GM19025 (cell line): ENCODE measurements around the gene MGRN1.

Experiments used
- ATAC-seq: cut with Tn5 transposase; IDR thresholded peaks from one replicate; pipeline ENCODE4 v1.9.1; 2021; ENCODE audit warnings: mild to moderate bottlenecking, low read depth, moderate library complexity; ENCODE audit not compliant: unreplicated experiment

Gene MGRN1

DNA sequence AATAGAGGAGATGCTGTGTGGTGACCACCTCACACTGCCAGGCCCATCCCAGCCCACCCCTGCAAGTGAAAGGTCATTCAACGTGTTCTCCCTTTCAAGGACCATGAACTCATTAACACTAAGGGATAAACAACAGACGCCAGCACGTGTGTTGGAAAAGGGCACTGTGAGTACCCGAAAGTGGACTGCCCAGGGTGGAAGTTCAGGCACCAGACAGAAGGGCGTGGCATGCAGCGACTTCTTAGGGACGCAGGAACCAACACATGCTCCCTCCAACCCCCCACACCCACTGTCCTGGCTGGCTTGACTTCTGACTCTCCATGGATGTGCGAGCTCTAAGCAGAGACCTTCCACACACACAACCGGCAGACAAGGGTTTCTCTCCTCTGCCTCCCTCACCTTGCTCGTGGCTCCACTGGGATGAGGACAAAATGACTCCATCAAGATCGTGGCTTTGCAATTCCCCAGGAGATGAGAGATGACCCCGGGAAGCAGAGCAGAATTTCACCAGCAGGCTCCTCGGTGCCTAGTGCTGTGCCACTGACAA lies 20.9 kb upstream of the MGRN1 start:
- ATAC-seq = no peak

- ATAC-seq = no peak
Measured at GRCh38 chr16:4604401-4604800, 20.2 kb upstream of the MGRN1 start.

GRCh38 chr16:4606354-4606753 lies 18.3 kb upstream of the MGRN1 start:
- no peak for ATAC-seq

- ATAC-seq = no peak
Measured at GRCh38 chr16:4607841-4608703, 16.6 kb upstream of the MGRN1 start.

DNA sequence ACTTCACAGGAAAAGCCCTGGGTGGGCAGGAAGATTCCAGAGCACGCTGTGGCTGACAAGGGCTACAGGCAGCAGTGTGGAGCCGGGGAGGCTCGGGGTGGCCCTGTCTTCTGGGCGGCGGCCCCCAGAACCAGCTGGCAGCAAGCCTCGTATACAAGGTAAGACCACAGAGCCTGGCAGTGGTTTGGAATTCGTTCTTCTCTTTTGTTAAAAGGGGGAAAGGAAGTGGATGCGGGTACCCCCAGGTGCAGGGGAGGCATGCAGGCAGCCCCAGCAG lies 16.0 kb upstream of the MGRN1 start:
- ATAC-seq = no peak

DNA sequence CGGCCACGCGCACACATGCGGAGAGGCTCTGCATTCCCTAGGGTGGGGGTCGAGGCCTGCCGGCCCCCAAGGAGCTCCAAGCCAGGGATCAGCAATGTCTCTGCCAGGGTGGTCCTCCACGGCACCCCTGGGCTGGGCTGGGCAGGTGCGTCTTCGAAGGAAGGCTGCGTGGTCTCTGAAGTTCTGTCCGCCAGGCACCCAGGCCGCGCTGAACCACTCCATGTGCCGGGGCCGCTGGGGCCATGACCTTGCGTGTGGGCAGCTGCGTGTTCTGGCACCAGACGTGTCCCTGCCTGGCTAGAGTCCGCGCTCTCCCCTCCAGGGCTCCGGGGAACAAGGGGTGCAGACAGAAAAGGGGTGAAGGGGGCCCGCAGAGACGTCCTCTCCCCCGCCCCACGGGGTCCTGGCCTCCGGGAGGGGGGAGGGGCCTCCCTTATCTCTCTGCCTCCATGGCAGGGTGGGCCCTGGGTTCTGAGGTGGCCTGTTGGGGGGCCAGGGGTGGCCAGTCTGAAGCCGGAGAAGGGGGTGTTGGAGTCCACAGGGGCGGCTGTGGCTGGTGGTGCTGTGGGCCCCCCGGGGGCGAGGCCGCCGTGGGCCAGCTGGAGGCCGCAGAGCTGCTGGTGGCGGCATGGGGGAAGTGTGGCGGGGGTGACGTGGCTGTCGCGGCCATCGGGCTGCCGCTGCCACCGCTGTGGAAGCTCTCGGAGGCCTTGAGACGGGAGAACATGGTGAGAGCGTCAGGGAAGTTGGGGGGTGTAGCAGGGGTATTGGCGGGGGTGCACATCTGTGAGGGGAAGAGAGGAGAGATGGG lies 15.2 kb upstream of the MGRN1 start:
- no peak for ATAC-seq

GRCh38 chr16:4610011-4611005 lies 14.3 kb upstream of the MGRN1 start:
- no peak for ATAC-seq

- ATAC-seq = no peak
Measured at GRCh38 chr16:4611337-4612021, 13.1 kb upstream of the MGRN1 start.

DNA sequence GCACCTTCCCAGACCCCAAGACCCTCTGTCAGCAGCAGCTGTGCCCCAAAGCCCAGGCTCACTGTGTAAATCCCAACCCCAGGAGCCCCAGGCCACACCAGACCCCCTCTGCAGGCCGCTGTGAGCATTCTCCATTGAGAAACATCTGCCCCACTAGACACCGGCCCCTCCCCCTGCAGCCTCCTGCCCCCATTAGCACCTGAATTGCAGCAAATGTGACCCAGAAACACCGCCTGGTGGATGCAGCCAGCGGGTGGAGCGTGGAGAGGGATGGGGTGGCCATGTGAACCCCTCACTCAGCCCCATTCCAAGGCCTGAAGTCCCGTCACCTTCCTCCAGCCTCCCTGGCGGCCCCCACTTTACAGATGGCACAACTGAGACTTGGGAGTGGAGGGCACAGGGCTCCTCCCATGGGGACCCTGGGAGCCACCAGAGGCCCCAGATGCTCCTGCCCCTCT lies 12.1 kb upstream of the MGRN1 start:
- no peak for ATAC-seq

DNA sequence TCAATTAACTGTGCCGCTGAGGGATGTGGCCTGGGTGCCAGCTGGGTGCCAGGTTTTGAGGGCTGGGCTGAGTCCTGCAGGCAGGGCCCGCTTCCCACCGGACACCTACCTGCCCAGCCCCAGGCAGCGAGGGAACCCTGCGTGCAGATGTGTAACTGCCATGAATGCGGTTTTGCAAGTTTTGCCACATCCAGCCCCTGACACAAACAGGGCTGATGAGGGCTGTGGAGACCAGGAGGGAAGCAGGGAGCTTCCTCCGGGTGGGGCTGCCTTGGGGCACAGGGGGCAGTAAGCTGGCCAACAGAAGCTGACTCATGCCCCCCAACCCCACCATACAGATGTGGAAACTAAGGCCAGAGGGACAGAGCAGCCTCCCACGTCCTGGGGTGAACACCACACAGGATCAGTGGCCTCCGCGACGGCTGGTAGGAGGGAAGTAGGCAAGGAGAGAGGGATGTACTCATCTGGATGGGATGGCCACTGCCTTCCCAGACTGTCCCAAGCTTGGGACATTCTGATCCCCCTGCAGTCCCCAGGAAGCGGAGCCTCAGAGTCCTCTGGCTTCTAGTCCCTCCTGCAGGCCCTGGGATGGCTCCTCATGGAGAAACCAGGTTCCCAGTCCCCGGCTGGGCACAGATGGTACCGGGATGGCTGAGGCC lies 11.5 kb upstream of the MGRN1 start:
- ATAC-seq = no peak

GRCh38 chr16:4613636-4614570 lies 10.7 kb upstream of the MGRN1 start:
- ATAC-seq = no peak

DNA sequence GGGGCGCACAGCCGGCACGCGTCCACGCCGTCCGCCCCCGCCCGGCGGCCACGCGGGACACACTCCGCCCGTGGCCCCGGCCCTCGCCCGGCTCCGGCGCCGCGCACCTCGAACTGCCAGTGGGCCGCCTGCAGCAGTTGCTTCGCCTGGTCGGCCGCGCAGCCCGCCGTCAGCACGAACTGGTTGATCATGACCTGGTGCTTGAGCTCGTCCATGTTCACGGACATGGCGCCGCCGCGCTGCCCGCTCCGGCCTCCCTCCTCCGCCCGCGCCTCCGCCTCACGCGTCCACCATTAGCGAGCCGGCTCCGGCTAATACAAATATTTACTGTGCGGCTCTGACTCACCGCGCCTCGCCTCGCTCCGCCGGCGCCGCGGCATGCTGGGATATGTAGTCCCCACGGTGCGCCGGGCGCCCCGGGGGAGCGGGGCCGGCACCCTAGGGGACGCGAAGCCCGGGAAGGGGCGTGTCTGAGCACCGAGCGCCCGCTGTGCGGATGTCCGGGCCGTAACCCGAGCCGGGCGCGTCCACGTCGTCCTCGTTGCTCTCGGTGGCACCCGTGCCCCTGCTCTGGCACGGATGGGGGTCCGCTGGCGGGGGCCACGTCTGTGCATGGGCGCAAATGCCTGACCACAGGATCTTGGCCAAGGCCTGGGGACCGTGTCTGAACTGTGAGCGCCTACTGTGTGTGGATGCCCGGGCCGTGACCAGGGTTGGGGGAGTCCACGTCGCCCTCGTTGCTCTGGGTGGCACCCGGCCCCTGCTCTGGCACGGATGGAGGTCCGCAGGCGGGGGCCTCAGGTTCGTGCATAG lies 9.8 kb upstream of the MGRN1 start, which contains the start of gene UBALD1:
Gene UBALD1, minus strand, starts transcription at position 318 of the 813 bp plus-strand sequence. Its CDS starts 91 bp downstream, at position 227.
- ATAC-seq = peak; percentile 45

GRCh38 chr16:4615384-4616046 lies 9.1 kb upstream of the MGRN1 start:
- ATAC-seq = no peak

DNA sequence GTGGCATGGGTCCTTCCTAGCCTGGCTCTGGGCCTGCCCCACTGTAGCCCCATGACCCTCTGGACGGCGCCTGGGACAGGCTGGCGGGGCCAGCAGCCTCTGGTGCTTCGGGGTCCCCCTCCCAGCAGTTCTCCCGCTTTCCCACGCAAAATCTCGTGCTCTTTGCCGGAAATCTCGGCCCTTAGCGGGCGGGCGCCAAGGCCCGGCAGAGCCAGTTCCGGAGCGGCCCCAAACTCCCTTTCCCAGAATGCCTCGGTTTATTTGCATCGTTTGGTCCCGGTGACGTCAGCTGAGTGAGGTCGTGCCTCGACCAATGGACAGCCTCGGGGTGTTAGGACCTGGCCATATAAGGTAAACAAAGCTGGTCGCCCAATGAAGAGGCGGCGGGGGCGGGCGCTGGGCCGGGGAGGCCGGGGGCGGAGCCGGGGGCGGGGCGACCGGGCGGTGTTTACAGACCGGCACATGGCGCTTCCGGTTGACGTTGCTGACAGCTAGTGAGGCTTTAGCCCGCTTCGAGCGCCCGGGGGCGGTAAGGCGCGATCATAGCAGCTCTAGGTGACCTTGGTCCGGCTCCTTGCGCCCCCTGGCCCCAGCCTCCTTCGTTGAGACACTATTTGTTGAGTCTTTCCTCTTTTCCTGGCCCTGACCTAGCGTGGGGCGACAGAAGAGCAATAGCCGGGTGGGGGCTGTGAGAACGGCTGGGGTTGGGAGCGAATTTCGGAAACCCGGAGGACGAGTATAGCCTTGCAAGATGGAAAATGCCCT lies 8.4 kb upstream of the MGRN1 start:
- peak; percentile 70 for ATAC-seq

DNA sequence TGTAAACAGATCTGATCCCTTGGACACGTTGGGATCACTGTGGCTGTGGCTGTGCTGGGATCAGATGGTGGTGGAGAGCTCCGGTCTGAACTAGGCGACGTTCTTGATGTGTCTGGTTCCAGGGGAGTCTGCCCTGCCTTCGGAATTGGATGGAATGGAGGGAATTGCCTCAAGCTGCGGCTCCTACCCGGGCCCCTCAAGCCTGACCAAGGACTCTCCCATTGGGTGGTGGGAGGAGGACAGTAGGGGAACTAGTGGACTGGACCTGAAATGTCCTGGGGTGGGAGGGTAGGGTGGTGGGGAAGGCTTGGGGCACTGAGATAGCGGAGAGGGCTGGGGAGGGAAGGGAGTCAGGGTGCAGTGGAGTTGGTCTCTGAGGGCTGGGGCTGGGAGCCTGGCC lies 6.7 kb upstream of the MGRN1 start:
- ATAC-seq = no peak
